SU-DHL-6 (cell line): Measurements from ENCODE around the gene ADARB2.

Source experiments
- H2AFZ ChIP-seq: fragments of 200-600 bp; sonication (generic); 2 replicates; pipeline ENCODE4 v1.6.1; 2014; ENCODE audit warnings: low read depth, mild to moderate bottlenecking, moderate library complexity, mixed read lengths, antibody characterized with exemption, low read length; ENCODE audit not compliant: severe bottlenecking
- H3F3A ChIP-seq: fragments of 200-600 bp; shearing (Covaris generic); 2 replicates; pipeline ENCODE4 v1.6.0; 2016; ENCODE audit warnings: antibody characterized with exemption, mild to moderate bottlenecking; ENCODE audit not compliant: insufficient read depth
- H3K27ac ChIP-seq: fragments of 200-600 bp; sonication (generic); 2 replicates; pipeline ENCODE4 v1.5.1; 2016; ENCODE audit warnings: low read depth, mild to moderate bottlenecking, low read length, moderate library complexity, mixed read lengths
- H3K27me3 ChIP-seq: fragments of 200-600 bp; sonication (generic), shearing (Covaris generic); 2 replicates; pipeline ENCODE4 v1.6.0; 2014; ENCODE audit warnings: mild to moderate bottlenecking, low read length
- H3K36me3 ChIP-seq: fragments of 200-600 bp; sonication (generic); 2 replicates; pipeline ENCODE4 v1.6.1; 2014; ENCODE audit warnings: mild to moderate bottlenecking, low read length, mixed read lengths
- H3K4me2 ChIP-seq: fragments of 300-600, 200-600 bp; shearing (Covaris generic), sonication (generic); 2 replicates; pipeline ENCODE4 v1.6.0; 2014; ENCODE audit warnings: low read length, low read depth, mild to moderate bottlenecking; ENCODE audit not compliant: poor library complexity, severe bottlenecking
- H3K4me3 ChIP-seq: fragments of 200-600 bp; sonication (generic); 2 replicates; pipeline ENCODE4 v1.5.1; 2014; ENCODE audit warnings: antibody characterized with exemption, low read length, mild to moderate bottlenecking, mixed read lengths; ENCODE audit not compliant: insufficient read depth, poor library complexity, severe bottlenecking
- H3K79me2 ChIP-seq: fragments of 200-600 bp; sonication (generic); 2 replicates; pipeline ENCODE4 v1.6.1; 2014; ENCODE audit warnings: mild to moderate bottlenecking, low read length, moderate library complexity; ENCODE audit not compliant: insufficient read depth
- H3K9ac ChIP-seq: fragments of 200-600 bp; sonication (generic); 2 replicates; pipeline ENCODE4 v1.7.0; 2014; ENCODE audit warnings: mild to moderate bottlenecking, low read length
- H3K9me2 ChIP-seq: fragments of 200-600 bp; sonication (generic); replicated peaks from 2 replicates; pipeline ENCODE4 v1.6.1; 2014; ENCODE audit warnings: low read length; ENCODE audit not compliant: insufficient read depth
- H3K9me3 ChIP-seq: fragments of 200-600 bp; sonication (generic); 2 replicates; pipeline ENCODE4 v1.6.1; 2014; ENCODE audit warnings: low read length, mixed read lengths; ENCODE audit not compliant: insufficient read depth
- H4K20me1 ChIP-seq: fragments of 200-600 bp; sonication (generic); 2 replicates; pipeline ENCODE4 v1.6.1; 2014; ENCODE audit warnings: low read depth, mild to moderate bottlenecking, antibody characterized with exemption, low read length, moderate library complexity, mixed read lengths
- EZH2phosphoT487 ChIP-seq: fragments of 200-600 bp; sonication (generic), shearing (Covaris generic); conservative IDR thresholded peaks from 2 replicates; pipeline ENCODE4 v1.6.1; 2018; ENCODE audit warnings: mild to moderate bottlenecking, antibody characterized with exemption, low read length, moderate library complexity, mixed read lengths
- TF ChIP-seq, protein P1 (sequence below): fragments of 200-600 bp; sonication (generic); IDR thresholded peaks from one replicate; pipeline ENCODE4 v1.5.1; 2017; ENCODE audit warnings: antibody characterized with exemption, mild to moderate bottlenecking, low read length, moderate library complexity; ENCODE audit not compliant: insufficient read depth, poor library complexity, severe bottlenecking

The ADARB2 gene

DNA sequence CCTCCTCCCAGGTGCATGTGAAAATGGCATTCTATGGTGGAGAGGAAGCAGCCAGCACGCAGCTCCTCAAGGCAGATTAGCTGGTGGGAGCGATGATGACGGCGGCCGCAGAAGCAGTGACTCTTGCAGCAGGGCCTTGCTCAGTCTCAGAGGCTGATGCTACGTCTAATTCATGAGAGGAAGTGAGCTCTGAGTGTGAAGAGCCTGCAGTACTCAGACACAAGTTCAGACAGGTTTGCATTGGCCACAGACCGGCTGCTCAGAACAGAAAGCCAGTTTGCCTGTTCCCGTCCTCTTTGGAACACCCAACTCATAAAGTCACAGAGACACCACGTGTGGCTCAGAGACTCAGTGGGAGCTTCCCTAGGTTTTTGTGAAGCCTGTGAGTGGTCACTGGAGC is 136.5 kb downstream of the ADARB2 start:
- Histone ChIP-seq H3K4me2 (no peak overlapping the region), H3K27ac (no peak overlapping the region), H3K4me3 (no peak overlapping the region), H3K79me2 (no peaks in the 10 kb centered on the region), H3K36me3 (no peaks in the 10 kb centered on the region), H3K27me3 (no peaks in the 10 kb centered on the region), H3F3A (no peaks in the 10 kb centered on the region), H3K9me3 (no peaks in the 10 kb centered on the region), H2AFZ (no peak overlapping the region), H3K9ac (no peak overlapping the region), H4K20me1 (no peaks in the 10 kb centered on the region), H3K9me2 (no peaks in the 10 kb centered on the region)
- TF ChIP-seq EZH2phosphoT487, result no peak
- TF ChIP-seq, protein P1, sequence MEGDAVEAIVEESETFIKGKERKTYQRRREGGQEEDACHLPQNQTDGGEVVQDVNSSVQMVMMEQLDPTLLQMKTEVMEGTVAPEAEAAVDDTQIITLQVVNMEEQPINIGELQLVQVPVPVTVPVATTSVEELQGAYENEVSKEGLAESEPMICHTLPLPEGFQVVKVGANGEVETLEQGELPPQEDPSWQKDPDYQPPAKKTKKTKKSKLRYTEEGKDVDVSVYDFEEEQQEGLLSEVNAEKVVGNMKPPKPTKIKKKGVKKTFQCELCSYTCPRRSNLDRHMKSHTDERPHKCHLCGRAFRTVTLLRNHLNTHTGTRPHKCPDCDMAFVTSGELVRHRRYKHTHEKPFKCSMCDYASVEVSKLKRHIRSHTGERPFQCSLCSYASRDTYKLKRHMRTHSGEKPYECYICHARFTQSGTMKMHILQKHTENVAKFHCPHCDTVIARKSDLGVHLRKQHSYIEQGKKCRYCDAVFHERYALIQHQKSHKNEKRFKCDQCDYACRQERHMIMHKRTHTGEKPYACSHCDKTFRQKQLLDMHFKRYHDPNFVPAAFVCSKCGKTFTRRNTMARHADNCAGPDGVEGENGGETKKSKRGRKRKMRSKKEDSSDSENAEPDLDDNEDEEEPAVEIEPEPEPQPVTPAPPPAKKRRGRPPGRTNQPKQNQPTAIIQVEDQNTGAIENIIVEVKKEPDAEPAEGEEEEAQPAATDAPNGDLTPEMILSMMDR, result no peak

DNA sequence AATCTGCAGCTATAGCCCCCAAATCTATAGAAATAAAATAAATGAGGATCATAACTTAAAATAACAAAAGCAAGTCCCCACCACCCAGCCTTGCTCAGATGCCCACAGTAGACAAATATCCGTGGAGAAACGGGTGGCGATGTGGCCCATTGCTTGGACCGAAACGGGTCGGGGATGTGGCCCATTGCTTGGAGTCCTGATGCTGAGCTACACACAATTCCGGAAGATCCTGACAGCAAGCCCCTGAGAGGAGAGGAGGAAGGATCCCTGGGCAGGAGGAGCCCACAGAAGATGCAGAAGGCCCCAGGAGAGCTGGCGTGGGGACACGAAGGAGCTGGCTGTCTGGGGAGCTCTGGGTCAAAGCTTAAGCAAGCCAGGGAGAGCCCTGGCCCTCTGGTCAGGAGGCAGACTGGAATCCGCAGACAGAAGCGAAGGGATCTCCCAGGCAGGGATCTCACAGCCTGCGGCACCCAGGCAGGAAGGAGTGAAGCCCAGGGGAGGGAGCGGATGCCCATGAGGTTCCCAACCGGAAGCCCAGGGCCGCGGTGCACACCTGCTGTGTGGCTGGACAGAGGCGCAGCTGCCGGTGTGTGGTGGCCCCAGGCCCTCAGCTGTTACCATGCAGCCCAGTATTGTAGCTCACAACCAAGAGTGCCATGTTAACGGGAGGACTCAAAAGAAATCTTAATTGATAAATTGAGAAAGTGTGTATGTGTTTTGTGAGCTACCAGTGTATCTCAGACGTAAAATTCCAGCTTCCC is 138.8 kb downstream of the ADARB2 start:
- Histone ChIP-seq H3K9me3 (no peaks in the 10 kb centered on the region), H3K27me3 (no peaks in the 10 kb centered on the region), H3K9ac (no peak overlapping the region), H3F3A (no peaks in the 10 kb centered on the region), H4K20me1 (no peaks in the 10 kb centered on the region), H3K4me2 (no peak overlapping the region), H3K36me3 (no peaks in the 10 kb centered on the region), H3K9me2 (no peaks in the 10 kb centered on the region), H3K79me2 (no peaks in the 10 kb centered on the region), H3K27ac (no peak overlapping the region), H2AFZ (no peak overlapping the region), H3K4me3 (no peak overlapping the region)
- TF ChIP-seq, protein P1, result no peak
- TF ChIP-seq EZH2phosphoT487, result no peak

DNA sequence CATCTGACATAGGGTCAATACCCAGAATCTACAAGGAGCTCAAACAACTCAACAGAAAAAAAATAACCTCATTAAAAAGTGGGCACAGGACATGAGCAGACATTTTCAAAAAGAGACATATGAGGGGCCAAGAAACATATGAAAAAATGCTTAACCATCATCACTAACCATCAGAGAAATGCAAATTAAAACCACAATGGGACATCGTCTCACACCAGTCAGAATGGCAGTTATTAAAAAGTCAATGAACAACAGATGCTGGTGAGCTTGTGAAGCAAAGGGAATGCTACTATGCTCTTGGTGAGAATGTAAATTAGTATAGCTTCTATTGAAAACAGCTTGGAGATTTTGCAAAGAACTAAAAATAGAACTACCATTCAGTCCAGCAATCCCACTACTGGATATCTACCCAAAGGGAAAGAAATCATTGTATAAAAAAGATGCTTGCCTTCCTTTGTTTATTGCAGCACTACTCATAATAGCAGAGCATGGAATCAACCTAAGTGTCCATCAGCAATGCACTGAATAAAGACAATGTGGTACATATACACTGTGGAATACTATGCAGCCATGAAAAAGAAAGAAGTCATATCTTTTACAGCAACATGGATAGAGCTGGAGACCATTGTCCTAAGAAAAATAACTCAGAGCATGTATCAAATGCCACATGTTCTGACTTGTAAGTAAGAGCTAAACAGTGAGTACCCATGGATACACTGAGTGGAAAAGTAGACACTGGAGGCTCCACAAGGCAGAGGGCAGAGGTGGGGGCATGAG is 139.8 kb downstream of the ADARB2 start:
- no peaks in the 10 kb centered on the region for H3F3A ChIP-seq
- no peak for TF ChIP-seq EZH2phosphoT487
- TF ChIP-seq, protein P1, result no peak
- H3K9ac ChIP-seq, result no peak overlapping the region
- no peaks in the 10 kb centered on the region for H3K9me2 ChIP-seq
- no peak overlapping the region for H3K27ac ChIP-seq
- no peak overlapping the region for H3K4me3 ChIP-seq
- H3K36me3 ChIP-seq, result no peaks in the 10 kb centered on the region
- H2AFZ ChIP-seq, result no peak overlapping the region
- no peak overlapping the region for H3K4me2 ChIP-seq
- no peaks in the 10 kb centered on the region for H3K79me2 ChIP-seq
- H3K27me3 ChIP-seq, result no peaks in the 10 kb centered on the region
- H4K20me1 ChIP-seq, result no peaks in the 10 kb centered on the region
- H3K9me3 ChIP-seq, result no peaks in the 10 kb centered on the region
